ENCODE results near the gene PCDHGA1. TPM values are rescaled to one million over a fixed set of nuclear protein-coding genes. Genes with fewer than 3 reads are reported as not detected.

The PCDHGA1 gene
- total and polyA plus RNA-seq, 9 of the 15 experiments (the other 6 are each of a cell fraction or from before 2014, with no cell fraction given), result 0.05 to 0.26 (median 0.18) TPM; not detected in 2

DNA sequence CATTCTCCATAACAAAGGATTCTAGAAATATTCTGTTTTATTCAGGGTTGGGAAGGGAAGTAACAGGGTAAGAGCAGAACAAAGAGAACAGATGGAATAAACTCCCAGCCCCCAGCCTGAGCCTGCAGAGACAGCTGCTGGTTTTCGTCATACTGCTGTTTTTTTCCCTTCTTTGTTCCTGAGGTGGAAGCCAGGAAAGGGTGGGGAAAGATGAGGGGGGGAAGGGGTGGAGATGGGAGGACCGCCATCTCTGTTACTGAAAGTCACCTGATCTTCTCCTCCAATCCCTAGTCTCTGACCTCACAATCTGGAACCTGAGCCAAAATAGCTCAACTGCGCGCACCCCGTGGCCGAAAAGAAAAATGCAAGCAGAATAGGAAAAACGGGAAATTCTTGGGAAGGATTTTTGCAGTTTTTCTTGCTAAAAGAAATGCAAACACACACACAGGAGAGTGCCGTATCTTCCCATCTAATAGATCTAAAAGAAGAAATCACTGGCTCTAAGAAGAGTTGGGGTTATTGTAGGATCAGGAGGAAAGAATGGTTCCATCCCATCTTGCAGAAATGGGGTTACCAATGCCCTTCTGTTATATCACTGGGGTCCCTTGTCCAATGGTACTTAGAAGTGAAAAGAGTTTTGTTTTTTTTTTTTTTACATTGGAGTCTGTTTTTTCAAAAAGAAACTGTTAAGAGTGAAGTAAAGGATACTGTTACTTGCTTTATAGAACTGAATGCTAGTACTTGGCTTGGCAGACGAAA lies 230.6 kb downstream of the PCDHGA1 start (continued):
- TF ChIP-seq, protein P1, sequence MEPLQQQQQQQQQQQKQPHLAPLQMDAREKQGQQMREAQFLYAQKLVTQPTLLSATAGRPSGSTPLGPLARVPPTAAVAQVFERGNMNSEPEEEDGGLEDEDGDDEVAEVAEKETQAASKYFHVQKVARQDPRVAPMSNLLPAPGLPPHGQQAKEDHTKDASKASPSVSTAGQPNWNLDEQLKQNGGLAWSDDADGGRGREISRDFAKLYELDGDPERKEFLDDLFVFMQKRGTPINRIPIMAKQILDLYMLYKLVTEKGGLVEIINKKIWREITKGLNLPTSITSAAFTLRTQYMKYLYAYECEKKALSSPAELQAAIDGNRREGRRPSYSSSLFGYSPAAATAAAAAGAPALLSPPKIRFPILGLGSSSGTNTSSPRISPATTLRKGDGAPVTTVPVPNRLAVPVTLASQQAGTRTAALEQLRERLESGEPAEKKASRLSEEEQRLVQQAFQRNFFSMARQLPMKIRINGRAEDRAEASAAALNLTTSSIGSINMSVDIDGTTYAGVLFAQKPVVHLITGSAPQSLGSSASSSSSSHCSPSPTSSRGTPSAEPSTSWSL (CRISPR knock-in tag; IDR thresholded peaks at IDR 0.05; ENCODE audit: borderline replicate concordance), result no peak
- TF ChIP-seq, protein P2, sequence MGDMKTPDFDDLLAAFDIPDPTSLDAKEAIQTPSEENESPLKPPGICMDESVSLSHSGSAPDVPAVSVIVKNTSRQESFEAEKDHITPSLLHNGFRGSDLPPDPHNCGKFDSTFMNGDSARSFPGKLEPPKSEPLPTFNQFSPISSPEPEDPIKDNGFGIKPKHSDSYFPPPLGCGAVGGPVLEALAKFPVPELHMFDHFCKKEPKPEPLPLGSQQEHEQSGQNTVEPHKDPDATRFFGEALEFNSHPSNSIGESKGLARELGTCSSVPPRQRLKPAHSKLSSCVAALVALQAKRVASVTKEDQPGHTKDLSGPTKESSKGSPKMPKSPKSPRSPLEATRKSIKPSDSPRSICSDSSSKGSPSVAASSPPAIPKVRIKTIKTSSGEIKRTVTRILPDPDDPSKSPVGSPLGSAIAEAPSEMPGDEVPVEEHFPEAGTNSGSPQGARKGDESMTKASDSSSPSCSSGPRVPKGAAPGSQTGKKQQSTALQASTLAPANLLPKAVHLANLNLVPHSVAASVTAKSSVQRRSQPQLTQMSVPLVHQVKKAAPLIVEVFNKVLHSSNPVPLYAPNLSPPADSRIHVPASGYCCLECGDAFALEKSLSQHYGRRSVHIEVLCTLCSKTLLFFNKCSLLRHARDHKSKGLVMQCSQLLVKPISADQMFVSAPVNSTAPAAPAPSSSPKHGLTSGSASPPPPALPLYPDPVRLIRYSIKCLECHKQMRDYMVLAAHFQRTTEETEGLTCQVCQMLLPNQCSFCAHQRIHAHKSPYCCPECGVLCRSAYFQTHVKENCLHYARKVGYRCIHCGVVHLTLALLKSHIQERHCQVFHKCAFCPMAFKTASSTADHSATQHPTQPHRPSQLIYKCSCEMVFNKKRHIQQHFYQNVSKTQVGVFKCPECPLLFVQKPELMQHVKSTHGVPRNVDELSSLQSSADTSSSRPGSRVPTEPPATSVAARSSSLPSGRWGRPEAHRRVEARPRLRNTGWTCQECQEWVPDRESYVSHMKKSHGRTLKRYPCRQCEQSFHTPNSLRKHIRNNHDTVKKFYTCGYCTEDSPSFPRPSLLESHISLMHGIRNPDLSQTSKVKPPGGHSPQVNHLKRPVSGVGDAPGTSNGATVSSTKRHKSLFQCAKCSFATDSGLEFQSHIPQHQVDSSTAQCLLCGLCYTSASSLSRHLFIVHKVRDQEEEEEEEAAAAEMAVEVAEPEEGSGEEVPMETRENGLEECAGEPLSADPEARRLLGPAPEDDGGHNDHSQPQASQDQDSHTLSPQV (IDR thresholded peaks at IDR 0.05), result no peak
- TF ChIP-seq, protein P3, sequence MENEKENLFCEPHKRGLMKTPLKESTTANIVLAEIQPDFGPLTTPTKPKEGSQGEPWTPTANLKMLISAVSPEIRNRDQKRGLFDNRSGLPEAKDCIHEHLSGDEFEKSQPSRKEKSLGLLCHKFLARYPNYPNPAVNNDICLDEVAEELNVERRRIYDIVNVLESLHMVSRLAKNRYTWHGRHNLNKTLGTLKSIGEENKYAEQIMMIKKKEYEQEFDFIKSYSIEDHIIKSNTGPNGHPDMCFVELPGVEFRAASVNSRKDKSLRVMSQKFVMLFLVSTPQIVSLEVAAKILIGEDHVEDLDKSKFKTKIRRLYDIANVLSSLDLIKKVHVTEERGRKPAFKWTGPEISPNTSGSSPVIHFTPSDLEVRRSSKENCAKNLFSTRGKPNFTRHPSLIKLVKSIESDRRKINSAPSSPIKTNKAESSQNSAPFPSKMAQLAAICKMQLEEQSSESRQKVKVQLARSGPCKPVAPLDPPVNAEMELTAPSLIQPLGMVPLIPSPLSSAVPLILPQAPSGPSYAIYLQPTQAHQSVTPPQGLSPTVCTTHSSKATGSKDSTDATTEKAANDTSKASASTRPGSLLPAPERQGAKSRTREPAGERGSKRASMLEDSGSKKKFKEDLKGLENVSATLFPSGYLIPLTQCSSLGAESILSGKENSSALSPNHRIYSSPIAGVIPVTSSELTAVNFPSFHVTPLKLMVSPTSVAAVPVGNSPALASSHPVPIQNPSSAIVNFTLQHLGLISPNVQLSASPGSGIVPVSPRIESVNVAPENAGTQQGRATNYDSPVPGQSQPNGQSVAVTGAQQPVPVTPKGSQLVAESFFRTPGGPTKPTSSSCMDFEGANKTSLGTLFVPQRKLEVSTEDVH (IDR thresholded peaks at IDR 0.05; ENCODE audit: low read depth, partially characterized antibody), result no peak
- TF ChIP-seq NCOA4 (IDR thresholded peaks at IDR 0.05; ENCODE audit: partially characterized antibody), result no peak
- no peak for TF ChIP-seq NONO (IDR thresholded peaks at IDR 0.05; ENCODE audit: low read depth in 2 of 2, low read length in 1 of 2)
- TF ChIP-seq, protein P4, sequence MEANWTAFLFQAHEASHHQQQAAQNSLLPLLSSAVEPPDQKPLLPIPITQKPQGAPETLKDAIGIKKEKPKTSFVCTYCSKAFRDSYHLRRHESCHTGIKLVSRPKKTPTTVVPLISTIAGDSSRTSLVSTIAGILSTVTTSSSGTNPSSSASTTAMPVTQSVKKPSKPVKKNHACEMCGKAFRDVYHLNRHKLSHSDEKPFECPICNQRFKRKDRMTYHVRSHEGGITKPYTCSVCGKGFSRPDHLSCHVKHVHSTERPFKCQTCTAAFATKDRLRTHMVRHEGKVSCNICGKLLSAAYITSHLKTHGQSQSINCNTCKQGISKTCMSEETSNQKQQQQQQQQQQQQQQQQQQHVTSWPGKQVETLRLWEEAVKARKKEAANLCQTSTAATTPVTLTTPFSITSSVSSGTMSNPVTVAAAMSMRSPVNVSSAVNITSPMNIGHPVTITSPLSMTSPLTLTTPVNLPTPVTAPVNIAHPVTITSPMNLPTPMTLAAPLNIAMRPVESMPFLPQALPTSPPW (CRISPR knock-in tag; IDR thresholded peaks at IDR 0.05), result peak; percentile 63
- peak; percentile 47; the same call in 1 of the 2 replicates for TF ChIP-seq SMC3 (conservative IDR thresholded peaks at IDR 0.05; ENCODE audit: insufficient read depth, low read depth, low read length)
- no peak for TF ChIP-seq BCOR (IDR thresholded peaks at IDR 0.05)
- no peak for TF ChIP-seq RBBP5 (IDR thresholded peaks at IDR 0.05; ENCODE audit: borderline replicate concordance, insufficient read depth, low read length, poor library complexity, severe bottlenecking)
- TF ChIP-seq, protein P5, sequence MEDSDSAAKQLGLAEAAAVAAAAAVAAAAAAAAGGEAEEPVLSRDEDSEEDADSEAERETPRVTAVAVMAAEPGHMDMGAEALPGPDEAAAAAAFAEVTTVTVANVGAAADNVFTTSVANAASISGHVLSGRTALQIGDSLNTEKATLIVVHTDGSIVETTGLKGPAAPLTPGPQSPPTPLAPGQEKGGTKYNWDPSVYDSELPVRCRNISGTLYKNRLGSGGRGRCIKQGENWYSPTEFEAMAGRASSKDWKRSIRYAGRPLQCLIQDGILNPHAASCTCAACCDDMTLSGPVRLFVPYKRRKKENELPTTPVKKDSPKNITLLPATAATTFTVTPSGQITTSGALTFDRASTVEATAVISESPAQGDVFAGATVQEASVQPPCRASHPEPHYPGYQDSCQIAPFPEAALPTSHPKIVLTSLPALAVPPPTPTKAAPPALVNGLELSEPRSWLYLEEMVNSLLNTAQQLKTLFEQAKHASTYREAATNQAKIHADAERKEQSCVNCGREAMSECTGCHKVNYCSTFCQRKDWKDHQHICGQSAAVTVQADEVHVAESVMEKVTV (CRISPR knock-in tag; IDR thresholded peaks at IDR 0.05), result 0 out of 2 replicates have a peak, but pooled peaks have one; percentile 22
- TF ChIP-seq DDX20 (tag; IDR thresholded peaks at IDR 0.05; ENCODE audit: low read depth), result no peak
- TF ChIP-seq CREM (IDR thresholded peaks at IDR 0.05; ENCODE audit: low read depth), result 0 out of 2 replicates have a peak, but pooled peaks have one; percentile 9
- TF ChIP-seq ZKSCAN3 (CRISPR knock-in tag; IDR thresholded peaks at IDR 0.05), result no peak
- no peak for TF ChIP-seq ASH1L (IDR thresholded peaks at IDR 0.05; ENCODE audit: borderline replicate concordance, low read depth, partially characterized antibody)

All from K562 (cell line).